Liver (tissue), 9 donors: Measurements from ENCODE around the gene ZFYVE19. TPM values are rescaled to one million over a fixed set of nuclear protein-coding genes. Genes with fewer than 3 reads are reported as not detected.
A peak's percentile ranks its signal among the peaks of the same experiment; 100 is the strongest.

Source experiments
- DNase-seq: peaks from one replicate; pipeline ENCODE4 v3.0.0-alpha.2; 2017; ENCODE audit warnings: low spot score
- H3K27ac ChIP-seq, 2 donors: one replicate each; pipeline ENCODE4 v1.7.0; 2013; ENCODE audit warnings: inconsistent platforms in 2 of 2, low read length in 2 of 2, control low read depth in 1 of 2, low read depth in 1 of 2, mild to moderate bottlenecking in 1 of 2
- H3K27me3 ChIP-seq, 4 donors: one replicate each; pipeline versions ENCODE4 v1.6.1 to v1.7.0; 2013; ENCODE audit warnings: low read length in 3 of 4, inconsistent platforms in 1 of 4, mild to moderate bottlenecking in 1 of 4, moderate library complexity in 1 of 4; ENCODE audit not compliant: control insufficient read depth in 4 of 4, insufficient read depth in 4 of 4
- H3K36me3 ChIP-seq, 4 donors: one replicate each; pipeline versions ENCODE4 v1.6.1 to v1.7.0; 2013; ENCODE audit warnings: low read length in 3 of 4, mild to moderate bottlenecking in 3 of 4, low read depth in 1 of 4, moderate library complexity in 1 of 4; ENCODE audit not compliant: control insufficient read depth in 4 of 4, insufficient read depth in 3 of 4
- H3K4me1 ChIP-seq, 4 donors: one replicate each; pipeline versions ENCODE4 v1.6.1 to v1.7.0; 2013; ENCODE audit warnings: low read length in 3 of 4, mild to moderate bottlenecking in 3 of 4, moderate library complexity in 1 of 4; ENCODE audit not compliant: control insufficient read depth in 4 of 4, insufficient read depth in 4 of 4
- H3K4me3 ChIP-seq, 3 donors: one replicate each; pipeline versions ENCODE4 v1.6.1 to v1.7.0; 2013; ENCODE audit warnings: low read length in 3 of 3, control low read depth in 1 of 3, low read depth in 1 of 3, mild to moderate bottlenecking in 1 of 3
- H3K9ac ChIP-seq, 2 donors: one replicate each; pipeline ENCODE4 v1.7.0; 2013; ENCODE audit warnings: low read length in 2 of 2, mild to moderate bottlenecking in 2 of 2, moderate library complexity in 2 of 2, control low read depth in 1 of 2, low read depth in 1 of 2
- H3K9me3 ChIP-seq, 4 donors: one replicate each; pipeline versions ENCODE4 v1.6.1 to v1.7.0; 2013; ENCODE audit warnings: low read length in 3 of 4; ENCODE audit not compliant: control insufficient read depth in 4 of 4
- ATF3 ChIP-seq: IDR thresholded peaks from 2 replicates; pipeline ENCODE4 v1.6.1; 2016; ENCODE audit warnings: antibody characterized with exemption
- CTCF ChIP-seq: fragments of 150-350 bp; IDR thresholded peaks from 2 replicates; pipeline ENCODE4 v1.5.1; 2017; ENCODE audit warnings: improper control_type of control experiment, low read depth, low read length; ENCODE audit not compliant: missing input control
- EGR1 ChIP-seq, 2 donors: IDR thresholded peaks; 2 replicates each; pipeline ENCODE4 v1.6.1; 2016 to 2018; ENCODE audit warnings: antibody characterized with exemption in 2 of 2, low read depth in 2 of 2
- FOXA1 ChIP-seq: IDR thresholded peaks from 2 replicates; pipeline ENCODE4 v1.6.1; 2016; ENCODE audit warnings: antibody characterized with exemption
- FOXA2 ChIP-seq: IDR thresholded peaks from 2 replicates; pipeline ENCODE4 v1.6.1; 2016; ENCODE audit warnings: antibody characterized with exemption
- GABPA ChIP-seq, 2 donors: IDR thresholded peaks in 1 of 2; conservative IDR thresholded peaks in 1 of 2; 2 replicates each; pipeline ENCODE4 v1.6.1; 2016; ENCODE audit warnings: antibody characterized with exemption in 2 of 2, mild to moderate bottlenecking in 1 of 2, moderate library complexity in 1 of 2
- HNF4A ChIP-seq, 2 donors: conservative IDR thresholded peaks; 2 replicates each; pipeline ENCODE4 v1.6.1; 2016; ENCODE audit warnings: antibody characterized with exemption in 2 of 2, mild to moderate bottlenecking in 2 of 2
- HNF4G ChIP-seq: IDR thresholded peaks from 2 replicates; pipeline ENCODE4 v1.6.1; 2016; ENCODE audit warnings: antibody characterized with exemption
- JUND ChIP-seq, 2 donors: IDR thresholded peaks; 2 replicates each; pipeline ENCODE4 v1.6.1; 2016; ENCODE audit warnings: antibody characterized with exemption in 2 of 2
- MAX ChIP-seq: IDR thresholded peaks from 2 replicates; pipeline ENCODE4 v1.6.1; 2016; ENCODE audit warnings: antibody characterized with exemption
- NR2F2 ChIP-seq: IDR thresholded peaks from 2 replicates; pipeline ENCODE4 v1.6.1; 2016; ENCODE audit warnings: antibody characterized with exemption
- RAD21 ChIP-seq, 2 donors: IDR thresholded peaks; 2 replicates each; pipeline ENCODE4 v1.6.1; 2016; ENCODE audit warnings: antibody characterized with exemption in 2 of 2, mild to moderate bottlenecking in 2 of 2
- REST ChIP-seq: IDR thresholded peaks from 2 replicates; pipeline ENCODE4 v1.6.1; 2016; ENCODE audit warnings: antibody characterized with exemption, mild to moderate bottlenecking
- RXRA ChIP-seq, 2 donors: IDR thresholded peaks; 2 replicates each; pipeline ENCODE4 v1.6.1; 2017 to 2018; ENCODE audit warnings: antibody characterized with exemption in 2 of 2, mild to moderate bottlenecking in 1 of 2
- SP1 ChIP-seq: IDR thresholded peaks from 2 replicates; pipeline ENCODE4 v1.6.1; 2018; ENCODE audit warnings: antibody characterized with exemption, mild to moderate bottlenecking
- TAF1 ChIP-seq: conservative IDR thresholded peaks from 2 replicates; pipeline ENCODE4 v1.6.1; 2016; ENCODE audit warnings: antibody characterized with exemption, mild to moderate bottlenecking
- YY1 ChIP-seq: IDR thresholded peaks from 2 replicates; pipeline ENCODE4 v1.6.1; 2016; ENCODE audit warnings: antibody characterized with exemption, mild to moderate bottlenecking
- WGBS: extraction: QIAGEN DNeasy Blood & Tissue Kit; methylation state at CpG from one replicate; pipeline ENCODE4 v1.1.7; 2013; 5-methylcytosine and 5-hydroxymethylcytosine counted together
- polyA plus RNA-seq, 2 donors: library from polyadenylated mRNA; stranded (reverse) in 1 of 2; unstranded in 1 of 2; fragments of 200-250 nt in 1 of 2; fragments of >200 nt in 1 of 2; fragmentation: Nextera tagmentation in 1 of 2; extraction: Ambion mirVana in 1 of 2; gene quantifications; one replicate each; pipeline versions ENCODE4 v1.2.1 to v1.2.3, GENCODE V29; 2013 to 2015
- total RNA-seq, 2 donors: library from RNA; depleted of rRNA; stranded (reverse); fragments of >200 nt; gene quantifications; one replicate each; pipeline ENCODE4 v1.2.3, GENCODE V29; 2014
- TF ChIP-seq, protein P1 (sequence below): IDR thresholded peaks from 2 replicates; pipeline ENCODE4 v1.6.1; 2016; ENCODE audit warnings: antibody characterized with exemption
- donor health status: healthy.
- donor health status: healthy.
- donor health status: healthy.
- donor health status: healthy.
- donor health status: healthy.

Gene ZFYVE19, protein sequence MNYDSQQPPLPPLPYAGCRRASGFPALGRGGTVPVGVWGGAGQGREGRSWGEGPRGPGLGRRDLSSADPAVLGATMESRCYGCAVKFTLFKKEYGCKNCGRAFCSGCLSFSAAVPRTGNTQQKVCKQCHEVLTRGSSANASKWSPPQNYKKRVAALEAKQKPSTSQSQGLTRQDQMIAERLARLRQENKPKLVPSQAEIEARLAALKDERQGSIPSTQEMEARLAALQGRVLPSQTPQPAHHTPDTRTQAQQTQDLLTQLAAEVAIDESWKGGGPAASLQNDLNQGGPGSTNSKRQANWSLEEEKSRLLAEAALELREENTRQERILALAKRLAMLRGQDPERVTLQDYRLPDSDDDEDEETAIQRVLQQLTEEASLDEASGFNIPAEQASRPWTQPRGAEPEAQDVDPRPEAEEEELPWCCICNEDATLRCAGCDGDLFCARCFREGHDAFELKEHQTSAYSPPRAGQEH
- total RNA-seq (10 to 100 TPM; 10.4 to 41.2 TPM), polyA plus RNA-seq (10 to 100 TPM; 18.4 to 21.0 TPM)

DNA sequence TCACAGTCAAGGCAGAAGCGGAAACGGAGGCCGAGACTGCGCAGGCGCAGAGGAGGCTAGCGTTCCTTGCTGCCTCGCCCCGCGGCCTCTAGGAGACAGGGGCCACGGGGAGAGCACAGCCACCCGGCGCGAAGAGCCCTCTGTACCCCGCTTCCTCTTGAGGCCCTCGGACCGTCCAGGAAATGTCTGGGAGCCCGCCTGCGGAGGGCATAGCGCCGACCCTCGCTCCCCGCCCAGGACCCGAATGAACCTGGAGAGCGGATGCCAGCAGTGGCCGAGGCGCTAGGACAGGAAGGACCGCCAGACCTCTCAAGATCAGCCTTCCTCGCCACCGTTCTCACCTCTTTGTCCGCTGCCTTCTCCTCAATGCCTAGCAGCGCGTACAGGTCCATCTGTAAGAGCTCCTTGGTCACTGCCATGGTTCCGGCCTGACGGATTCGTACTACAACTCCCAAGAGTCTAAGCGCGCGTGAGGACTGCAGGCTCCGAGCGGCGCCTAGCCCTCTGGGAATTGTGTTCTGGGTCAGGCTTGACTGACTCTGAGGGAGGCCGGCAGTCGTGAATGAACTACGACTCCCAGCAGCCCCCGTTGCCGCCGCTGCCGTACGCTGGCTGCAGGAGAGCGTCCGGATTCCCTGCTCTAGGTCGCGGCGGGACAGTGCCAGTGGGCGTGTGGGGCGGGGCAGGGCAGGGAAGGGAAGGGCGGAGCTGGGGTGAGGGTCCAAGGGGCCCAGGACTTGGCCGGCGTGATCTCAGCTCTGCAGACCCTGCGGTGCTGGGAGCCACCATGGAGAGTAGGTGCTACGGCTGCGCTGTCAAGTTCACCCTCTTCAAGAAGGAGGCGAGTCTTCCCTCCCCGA is at the start of gene ZFYVE19, which contains the start of gene DNAJC17:
Gene ZFYVE19, plus strand, starts transcription at position 62 of the 860 bp plus-strand sequence. Its CDS starts 501 bp downstream, at position 563.
Gene DNAJC17, minus strand, starts transcription at position 446 of the 860 bp plus-strand sequence. Its CDS starts 27 bp downstream, at position 419.
- no peaks in the 10 kb centered on the region for H3K27me3 ChIP-seq
- H3K9ac ChIP-seq = peak within 1 kb of the TSS; percentile 51 to 95
- peaks cover 3 to 12% (median 8%) of the 10 kb centered on the region in 4 donors for H3K36me3 ChIP-seq
- WGBS = under 1% methylated on average over 64 of the region's 64 CpGs
- no peak for TF ChIP-seq MAX
- TF ChIP-seq RAD21 (IDR thresholded peaks at IDR 0.05) = peak; percentile 8 to 34
- no peak for TF ChIP-seq FOXA1
- peak in 1 of 2 donors; percentile 63 for TF ChIP-seq GABPA (IDR thresholded peaks at IDR 0.05 in 1 of 2, conservative IDR thresholded peaks at IDR 0.05 in 1 of 2)
- TF ChIP-seq CTCF = peak; percentile 4
- no peak for TF ChIP-seq FOXA2
- TF ChIP-seq SP1 = peak; percentile 82
- no peak for TF ChIP-seq JUND (IDR thresholded peaks at IDR 0.05)
- TF ChIP-seq EGR1 (IDR thresholded peaks at IDR 0.05; ENCODE audit: low read depth in 2 of 2) = no peak
- TF ChIP-seq, protein P1, sequence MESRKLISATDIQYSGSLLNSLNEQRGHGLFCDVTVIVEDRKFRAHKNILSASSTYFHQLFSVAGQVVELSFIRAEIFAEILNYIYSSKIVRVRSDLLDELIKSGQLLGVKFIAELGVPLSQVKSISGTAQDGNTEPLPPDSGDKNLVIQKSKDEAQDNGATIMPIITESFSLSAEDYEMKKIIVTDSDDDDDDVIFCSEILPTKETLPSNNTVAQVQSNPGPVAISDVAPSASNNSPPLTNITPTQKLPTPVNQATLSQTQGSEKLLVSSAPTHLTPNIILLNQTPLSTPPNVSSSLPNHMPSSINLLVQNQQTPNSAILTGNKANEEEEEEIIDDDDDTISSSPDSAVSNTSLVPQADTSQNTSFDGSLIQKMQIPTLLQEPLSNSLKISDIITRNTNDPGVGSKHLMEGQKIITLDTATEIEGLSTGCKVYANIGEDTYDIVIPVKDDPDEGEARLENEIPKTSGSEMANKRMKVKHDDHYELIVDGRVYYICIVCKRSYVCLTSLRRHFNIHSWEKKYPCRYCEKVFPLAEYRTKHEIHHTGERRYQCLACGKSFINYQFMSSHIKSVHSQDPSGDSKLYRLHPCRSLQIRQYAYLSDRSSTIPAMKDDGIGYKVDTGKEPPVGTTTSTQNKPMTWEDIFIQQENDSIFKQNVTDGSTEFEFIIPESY = peak; percentile 85
- TF ChIP-seq TAF1 = peak; percentile 49
- TF ChIP-seq ATF3 = no peak
- peak; percentile 59 to 67 for TF ChIP-seq RXRA (IDR thresholded peaks at IDR 0.05)
- peak; percentile 94 for TF ChIP-seq YY1
- TF ChIP-seq HNF4A (conservative IDR thresholded peaks at IDR 0.05) = peak; percentile 29 to 56
- TF ChIP-seq NR2F2 = no peak
- no peak for TF ChIP-seq HNF4G
- peak; percentile 67 for TF ChIP-seq REST
- peak within 1 kb of the TSS; percentile 76 to 100 (median 77) for H3K4me3 ChIP-seq
- DNase-seq = peak; percentile 91
- peaks cover 10 to 56% (median 46%) of the 10 kb centered on the region in 4 donors for H3K4me1 ChIP-seq
- H3K27ac ChIP-seq = peak within 1 kb of the TSS; percentile 90 to 97
- H3K9me3 ChIP-seq = no peaks in the 10 kb centered on the region
